Fibroblast of lung (primary cell): ENCODE results near the gene IL17B. TPM values are rescaled to one million over a fixed set of nuclear protein-coding genes. Genes with fewer than 3 reads are reported as not detected.

Source experiments
- DNase-seq, 2 donors: peaks; one replicate each; pipeline versions ENCODE4 v3.0.0 to v3.0.0-alpha.2; 2010; ENCODE audit warnings: low read depth in 2 of 2
- H2AFZ ChIP-seq: 2 replicates; pipeline ENCODE4 v1.5.1; 2012; ENCODE audit warnings: low read length, control low read depth, inconsistent platforms
- H3K27ac ChIP-seq: 2 replicates; pipeline ENCODE4 v1.5.1; 2011; ENCODE audit warnings: low read length, control low read depth; ENCODE audit not compliant: insufficient read depth
- H3K27me3 ChIP-seq: 2 replicates; pipeline ENCODE4 v1.5.1; 2011; ENCODE audit warnings: mild to moderate bottlenecking, low read length; ENCODE audit not compliant: control insufficient read depth, insufficient read depth
- H3K36me3 ChIP-seq: 2 replicates; pipeline ENCODE4 v1.5.1; 2011; ENCODE audit warnings: low read length; ENCODE audit not compliant: control insufficient read depth, insufficient read depth
- H3K4me1 ChIP-seq: 2 replicates; pipeline ENCODE4 v1.5.1; 2011; ENCODE audit warnings: low read length; ENCODE audit not compliant: control insufficient read depth, insufficient read depth; ENCODE audit errors: extremely low read depth
- H3K4me2 ChIP-seq: 2 replicates; pipeline ENCODE4 v1.5.1; 2011; ENCODE audit warnings: low read length, control low read depth; ENCODE audit not compliant: insufficient read depth; ENCODE audit errors: extremely low read depth
- H3K4me3 ChIP-seq, 4 experiments: fragments of 200-600 bp in 1 of 4; sonication (generic) in 1 of 4; replicated peaks in 1 of 4; 2 replicates each; pipeline ENCODE4 v1.5.1; 2011 to 2016; ENCODE audit warnings: low read length in 4 of 4, low read depth in 3 of 4, mild to moderate bottlenecking in 3 of 4, control low read depth in 2 of 4, inconsistent platforms in 1 of 4, mixed read lengths in 1 of 4; ENCODE audit not compliant: insufficient read depth in 1 of 4; ENCODE audit errors: control extremely low read depth in 1 of 4
- H3K79me2 ChIP-seq: 2 replicates; pipeline ENCODE4 v1.5.1; 2012; ENCODE audit warnings: mild to moderate bottlenecking, low read length, inconsistent platforms; ENCODE audit not compliant: control insufficient read depth, insufficient read depth
- H3K9ac ChIP-seq: 2 replicates; pipeline ENCODE4 v1.5.1; 2011; ENCODE audit warnings: mild to moderate bottlenecking, low read length, control low read depth; ENCODE audit not compliant: insufficient read depth
- H3K9me3 ChIP-seq: 2 replicates; pipeline ENCODE4 v1.5.1; 2012; ENCODE audit warnings: low read depth, low read length; ENCODE audit not compliant: control insufficient read depth, insufficient read depth
- H4K20me1 ChIP-seq: 2 replicates; pipeline ENCODE4 v1.5.1; 2011; ENCODE audit warnings: low read length; ENCODE audit not compliant: control insufficient read depth, insufficient read depth; ENCODE audit errors: extremely low read depth
- CTCF ChIP-seq, 2 donors: IDR thresholded peaks in 1 of 2; conservative IDR thresholded peaks in 1 of 2; 1 replicate in 1 of 2; 2 replicates in 1 of 2; pipeline ENCODE4 v1.5.1; 2011 to 2012; ENCODE audit warnings: low read length in 2 of 2, control low read depth in 1 of 2, inconsistent platforms in 1 of 2, low read depth in 1 of 2, mild to moderate bottlenecking in 1 of 2
- EZH2 ChIP-seq: IDR thresholded peaks from 2 replicates; pipeline ENCODE4 v1.5.1; 2012; ENCODE audit warnings: low read length, control low read depth, mild to moderate bottlenecking; ENCODE audit errors: missing control alignments
- polyA plus RNA-seq, 2 donors: library from polyadenylated mRNA; depleted of rRNA in 1 of 2; stranded (reverse) in 1 of 2; unstranded in 1 of 2; fragments of >200 nt; gene quantifications; 2 replicates each; pipeline ENCODE4 v1.2.1, GENCODE V29; 2011 to 2012; ENCODE audit warnings: missing spikeins in 1 of 2
- total RNA-seq: library from RNA; depleted of rRNA; stranded (reverse); fragments of >200 nt; gene quantifications from 2 replicates; pipeline ENCODE4 v1.2.1, GENCODE V29; 2014

IL17B gene
- total and polyA plus RNA-seq, 2 donors (not counting 1 experiment from before 2014, with no cell fraction given): 0.34 TPM; not detected in 1

- H3K79me2 ChIP-seq: no peaks in the 10 kb centered on the region
- H3K4me2 ChIP-seq: no peak overlapping the region
- no peak overlapping the region for H2AFZ ChIP-seq
- no peak for TF ChIP-seq EZH2
- no peak for TF ChIP-seq CTCF (conservative IDR thresholded peaks at IDR 0.05 in 1 of 2, IDR thresholded peaks at IDR 0.05 in 1 of 2; ENCODE audit: low read depth in 1 of 2, low read length in 2 of 2)
- no peaks in the 10 kb centered on the region for H3K27me3 ChIP-seq
- peaks cover 18% of the 10 kb centered on the region for H3K4me1 ChIP-seq
- no peak for DNase-seq
- H3K27ac ChIP-seq: no peak overlapping the region
- H3K9ac ChIP-seq: no peak overlapping the region
- H3K4me3 ChIP-seq: no peak overlapping the region
- no peaks in the 10 kb centered on the region for H4K20me1 ChIP-seq
- no peaks in the 10 kb centered on the region for H3K9me3 ChIP-seq
- no peaks in the 10 kb centered on the region for H3K36me3 ChIP-seq
Observed at GRCh38 chr5:149389552-149390495, 10.7 kb upstream of the IL17B start.

GRCh38 chr5:149388498-149389190, 9.6 kb upstream of the IL17B start:
- peak overlapping the region; percentile 71 for H3K27ac ChIP-seq

More at GRCh38 chr5:149388498-149389190, 9.6 kb upstream of the IL17B start:
- peaks cover 19% of the 10 kb centered on the region for H3K4me1 ChIP-seq
- no peak overlapping the region for H3K9ac ChIP-seq
- H3K4me2 ChIP-seq: no peak overlapping the region
- H3K36me3 ChIP-seq: no peaks in the 10 kb centered on the region
- TF ChIP-seq EZH2 (no peak), CTCF (conservative IDR thresholded peaks at IDR 0.05 in 1 of 2, IDR thresholded peaks at IDR 0.05 in 1 of 2; ENCODE audit: low read depth in 1 of 2, low read length in 2 of 2) (no peak)
- H3K9me3 ChIP-seq: no peaks in the 10 kb centered on the region
- no peak overlapping the region for H2AFZ ChIP-seq
- H3K27me3 ChIP-seq: no peaks in the 10 kb centered on the region
- peak in 1 of 2 donors; percentile 23 for DNase-seq
- H4K20me1 ChIP-seq: no peaks in the 10 kb centered on the region
- no peak overlapping the region for H3K4me3 ChIP-seq
- H3K79me2 ChIP-seq: no peaks in the 10 kb centered on the region
